HepG2 (cell line): ENCODE data around the gene ARHGAP19. TPM values are rescaled to one million over a fixed set of nuclear protein-coding genes. Genes with fewer than 3 reads are reported as not detected.

ENCODE experiments used
- ARNT ChIP-seq: fragments of 450-650 bp; IDR thresholded peaks from 2 replicates; pipeline ENCODE4 v1.6.1; 2017
- ERF ChIP-seq: IDR thresholded peaks from 2 replicates; pipeline ENCODE4 v1.6.1; 2018; ENCODE audit warnings: missing biosample characterization, missing genetic modification reagents
- NR2F6 ChIP-seq, 2 experiments: IDR thresholded peaks; 2 replicates each; pipeline ENCODE4 v1.6.1; 2016; ENCODE audit warnings: antibody characterized with exemption in 1 of 2, mild to moderate bottlenecking in 1 of 2
- ZNF615 ChIP-seq: sonication (generic); formaldehyde crosslinking; IDR thresholded peaks from 2 replicates; pipeline ENCODE4 v1.5.0; 2020; ENCODE audit warnings: mild to moderate bottlenecking, missing genetic modification reagents, borderline replicate concordance
- polyA plus RNA-seq, 8 experiments: library from polyadenylated mRNA; depleted of rRNA in 3 of 8; stranded (reverse) in 7 of 8; unstranded in 1 of 8; fragments of >200 nt; fragmentation: Illumina TruSeq in 4 of 8; extraction: Trizol in 4 of 8; gene quantifications; 2 replicates each; pipeline versions ENCODE4 v1.2.1 to v1.2.3, GENCODE V29; 2011 to 2016; ENCODE audit warnings: low read depth in 4 of 8, missing spikeins in 1 of 8, mixed read lengths in 1 of 8; ENCODE audit not compliant: insufficient read depth in 1 of 8
- total RNA-seq, 5 experiments: library from RNA; depleted of rRNA; stranded (reverse); fragments of >200 nt; fragmentation: Illumina TruSeq; extraction: Trizol; gene quantifications; 2 replicates each; pipeline ENCODE4 v1.2.3, GENCODE V29; 2016; ENCODE audit warnings: low read depth in 1 of 5
- TF ChIP-seq, protein P1 (sequence below): sonication (generic); IDR thresholded peaks from 2 replicates; pipeline ENCODE4 v1.6.1; 2016; ENCODE audit warnings: low read depth, borderline replicate concordance
- TF ChIP-seq, protein P2 (sequence below): IDR thresholded peaks from 2 replicates; pipeline ENCODE4 v1.6.1; 2012; ENCODE audit warnings: low read depth, low read length, improper control_type of control experiment
- TF ChIP-seq, protein P3 (sequence below): sonication (generic); formaldehyde crosslinking; IDR thresholded peaks from 2 replicates; pipeline ENCODE4 v1.5.1; 2020; ENCODE audit warnings: mild to moderate bottlenecking, missing genetic modification reagents, borderline replicate concordance

Gene ARHGAP19
- total and polyA plus RNA-seq, 2 of the 13 experiments (the other 11 are each of a cell fraction or from before 2014, with no cell fraction given): 7.6 to 10.0 TPM

DNA sequence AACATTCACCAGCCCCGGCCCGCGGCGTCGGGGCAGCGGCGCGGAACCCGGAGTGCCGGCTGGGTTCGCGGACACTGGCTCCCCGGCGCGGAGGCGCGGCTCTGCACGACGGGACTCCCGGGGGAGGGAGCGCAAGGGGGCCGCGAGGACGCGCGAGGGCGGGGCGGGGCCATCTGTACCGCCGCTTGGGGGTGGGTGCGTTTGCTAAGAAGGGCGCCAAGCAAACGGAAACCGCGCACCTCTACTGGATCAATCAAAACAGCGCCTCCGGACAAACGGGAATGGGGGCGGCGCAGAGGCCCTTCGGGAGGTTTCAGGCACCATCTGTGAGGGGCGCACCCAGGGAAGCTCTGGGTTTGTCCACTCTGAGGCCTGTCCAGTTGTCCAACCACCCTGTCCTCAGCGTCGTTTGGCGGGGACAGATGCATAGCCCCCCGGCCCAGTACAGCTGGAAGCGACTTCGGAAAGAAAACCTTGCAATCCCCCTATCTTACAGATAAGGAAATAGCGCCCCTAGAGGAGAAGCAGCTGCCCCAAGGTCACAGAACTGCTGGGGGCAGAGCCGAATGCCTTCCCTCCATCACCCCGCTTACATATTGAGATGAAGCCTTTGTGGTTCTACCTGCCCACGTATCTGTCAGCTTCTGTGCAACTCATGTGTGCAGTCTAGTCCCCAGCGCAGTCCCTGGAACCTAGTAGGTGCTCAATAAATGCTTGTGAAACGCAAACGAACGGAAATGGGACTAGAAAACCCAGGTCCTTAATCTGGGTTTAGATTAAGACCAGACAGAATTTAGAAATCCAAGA, 96.0 kb downstream of the ARHGAP19 start (continued):
- TF ChIP-seq, protein P1, sequence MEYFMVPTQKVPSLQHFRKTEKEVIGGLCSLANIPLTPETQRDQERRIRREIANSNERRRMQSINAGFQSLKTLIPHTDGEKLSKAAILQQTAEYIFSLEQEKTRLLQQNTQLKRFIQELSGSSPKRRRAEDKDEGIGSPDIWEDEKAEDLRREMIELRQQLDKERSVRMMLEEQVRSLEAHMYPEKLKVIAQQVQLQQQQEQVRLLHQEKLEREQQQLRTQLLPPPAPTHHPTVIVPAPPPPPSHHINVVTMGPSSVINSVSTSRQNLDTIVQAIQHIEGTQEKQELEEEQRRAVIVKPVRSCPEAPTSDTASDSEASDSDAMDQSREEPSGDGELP: no peak
- TF ChIP-seq ERF (CRISPR knock-in tag) (0 out of 2 replicates have a peak, but pooled peaks have one; percentile 30), ARNT (no peak), ZNF615 (CRISPR knock-in tag) (no peak), NR2F6 (IDR thresholded peaks at IDR 0.05) (no peak), NR2F6 (CRISPR knock-in tag; IDR thresholded peaks at IDR 0.05) (no peak)
- TF ChIP-seq, protein P2, sequence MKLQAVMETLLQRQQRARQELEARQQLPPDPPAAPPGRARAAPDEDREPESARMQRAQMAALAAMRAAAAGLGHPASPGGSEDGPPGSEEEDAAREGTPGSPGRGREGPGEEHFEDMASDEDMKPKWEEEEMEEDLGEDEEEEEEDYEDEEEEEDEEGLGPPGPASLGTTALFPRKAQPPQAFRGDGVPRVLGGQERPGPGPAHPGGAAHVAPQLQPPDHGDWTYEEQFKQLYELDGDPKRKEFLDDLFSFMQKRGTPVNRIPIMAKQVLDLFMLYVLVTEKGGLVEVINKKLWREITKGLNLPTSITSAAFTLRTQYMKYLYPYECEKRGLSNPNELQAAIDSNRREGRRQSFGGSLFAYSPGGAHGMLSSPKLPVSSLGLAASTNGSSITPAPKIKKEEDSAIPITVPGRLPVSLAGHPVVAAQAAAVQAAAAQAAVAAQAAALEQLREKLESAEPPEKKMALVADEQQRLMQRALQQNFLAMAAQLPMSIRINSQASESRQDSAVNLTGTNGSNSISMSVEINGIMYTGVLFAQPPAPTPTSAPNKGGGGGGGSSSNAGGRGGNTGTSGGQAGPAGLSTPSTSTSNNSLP: no peak
- TF ChIP-seq, protein P3, sequence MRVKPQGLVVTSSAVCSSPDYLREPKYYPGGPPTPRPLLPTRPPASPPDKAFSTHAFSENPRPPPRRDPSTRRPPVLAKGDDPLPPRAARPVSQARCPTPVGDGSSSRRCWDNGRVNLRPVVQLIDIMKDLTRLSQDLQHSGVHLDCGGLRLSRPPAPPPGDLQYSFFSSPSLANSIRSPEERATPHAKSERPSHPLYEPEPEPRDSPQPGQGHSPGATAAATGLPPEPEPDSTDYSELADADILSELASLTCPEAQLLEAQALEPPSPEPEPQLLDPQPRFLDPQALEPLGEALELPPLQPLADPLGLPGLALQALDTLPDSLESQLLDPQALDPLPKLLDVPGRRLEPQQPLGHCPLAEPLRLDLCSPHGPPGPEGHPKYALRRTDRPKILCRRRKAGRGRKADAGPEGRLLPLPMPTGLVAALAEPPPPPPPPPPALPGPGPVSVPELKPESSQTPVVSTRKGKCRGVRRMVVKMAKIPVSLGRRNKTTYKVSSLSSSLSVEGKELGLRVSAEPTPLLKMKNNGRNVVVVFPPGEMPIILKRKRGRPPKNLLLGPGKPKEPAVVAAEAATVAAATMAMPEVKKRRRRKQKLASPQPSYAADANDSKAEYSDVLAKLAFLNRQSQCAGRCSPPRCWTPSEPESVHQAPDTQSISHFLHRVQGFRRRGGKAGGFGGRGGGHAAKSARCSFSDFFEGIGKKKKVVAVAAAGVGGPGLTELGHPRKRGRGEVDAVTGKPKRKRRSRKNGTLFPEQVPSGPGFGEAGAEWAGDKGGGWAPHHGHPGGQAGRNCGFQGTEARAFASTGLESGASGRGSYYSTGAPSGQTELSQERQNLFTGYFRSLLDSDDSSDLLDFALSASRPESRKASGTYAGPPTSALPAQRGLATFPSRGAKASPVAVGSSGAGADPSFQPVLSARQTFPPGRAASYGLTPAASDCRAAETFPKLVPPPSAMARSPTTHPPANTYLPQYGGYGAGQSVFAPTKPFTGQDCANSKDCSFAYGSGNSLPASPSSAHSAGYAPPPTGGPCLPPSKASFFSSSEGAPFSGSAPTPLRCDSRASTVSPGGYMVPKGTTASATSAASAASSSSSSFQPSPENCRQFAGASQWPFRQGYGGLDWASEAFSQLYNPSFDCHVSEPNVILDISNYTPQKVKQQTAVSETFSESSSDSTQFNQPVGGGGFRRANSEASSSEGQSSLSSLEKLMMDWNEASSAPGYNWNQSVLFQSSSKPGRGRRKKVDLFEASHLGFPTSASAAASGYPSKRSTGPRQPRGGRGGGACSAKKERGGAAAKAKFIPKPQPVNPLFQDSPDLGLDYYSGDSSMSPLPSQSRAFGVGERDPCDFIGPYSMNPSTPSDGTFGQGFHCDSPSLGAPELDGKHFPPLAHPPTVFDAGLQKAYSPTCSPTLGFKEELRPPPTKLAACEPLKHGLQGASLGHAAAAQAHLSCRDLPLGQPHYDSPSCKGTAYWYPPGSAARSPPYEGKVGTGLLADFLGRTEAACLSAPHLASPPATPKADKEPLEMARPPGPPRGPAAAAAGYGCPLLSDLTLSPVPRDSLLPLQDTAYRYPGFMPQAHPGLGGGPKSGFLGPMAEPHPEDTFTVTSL (CRISPR knock-in tag): no peak
- TF ChIP-seq, all 625 proteins: peak for 40
